Gastroesophageal sphincter (tissue), 4 donors: ENCODE data around the gene MTRF1. TPM values are rescaled to one million over a fixed set of nuclear protein-coding genes. Genes with fewer than 3 reads are reported as not detected.

Experiments
- ATAC-seq: fragments of 150-250 bp; one replicate; pipeline ENCODE4 v1.9.1; 2016; ENCODE audit warnings: mild to moderate bottlenecking, moderate library complexity
- H3K27ac ChIP-seq, 4 donors: fragments of 200-600 bp; sonication (generic) in 3 of 4; 1 replicate in 3 of 4; 2 replicates in 1 of 4; pipeline ENCODE4 v1.5.1; 2016 to 2019
- H3K27me3 ChIP-seq: fragments of 200-600 bp; sonication (generic); one replicate; pipeline ENCODE4 v1.5.1; 2019
- H3K36me3 ChIP-seq, 2 donors: fragments of 200-600 bp; sonication (generic); one replicate each; pipeline ENCODE4 v1.5.1; 2019; ENCODE audit warnings: control low read depth in 1 of 2
- H3K4me1 ChIP-seq, 3 donors: fragments of 200-600 bp; sonication (generic); 1 replicate in 2 of 3; 2 replicates in 1 of 3; pipeline ENCODE4 v1.5.1; 2016 to 2019; ENCODE audit warnings: control low read depth in 2 of 3
- H3K4me3 ChIP-seq, 2 donors: fragments of 200-600 bp; sonication (generic); one replicate each; pipeline ENCODE4 v1.5.1; 2019; ENCODE audit warnings: mild to moderate bottlenecking in 1 of 2, moderate library complexity in 1 of 2
- H3K9me3 ChIP-seq, 3 donors: fragments of 200-600 bp; sonication (generic); one replicate each; pipeline ENCODE4 v1.5.1; 2017 to 2019; ENCODE audit warnings: control low read depth in 2 of 3
- CTCF ChIP-seq, 4 experiments: fragments of 200-600 bp in 2 of 4; fragments of 450-650 bp in 2 of 4; sonication (generic) in 1 of 4; IDR thresholded peaks; one replicate each; pipeline ENCODE4 v1.5.1; 2017 to 2019; ENCODE audit warnings: antibody characterized with exemption in 4 of 4, mild to moderate bottlenecking in 2 of 4, moderate library complexity in 2 of 4
- EP300 ChIP-seq: sonication (generic); formaldehyde crosslinking; IDR thresholded peaks from one replicate; pipeline ENCODE4 v1.6.1; 2017; ENCODE audit warnings: antibody characterized with exemption, mild to moderate bottlenecking
- POLR2A ChIP-seq, 2 donors: fragments of 450-650 bp; IDR thresholded peaks; one replicate each; pipeline ENCODE4 v1.6.1; 2017; ENCODE audit warnings: antibody characterized with exemption in 2 of 2, mild to moderate bottlenecking in 2 of 2, moderate library complexity in 1 of 2
- POLR2AphosphoS5 ChIP-seq: sonication (generic); formaldehyde crosslinking; IDR thresholded peaks from one replicate; pipeline ENCODE4 v1.6.1; 2017; ENCODE audit warnings: antibody characterized with exemption
- WGBS, 2 donors: methylation state at CpG; one replicate each; pipeline ENCODE4 v1.1.5; 2018; ENCODE audit warnings: low coverage in 1 of 2; 5-methylcytosine and 5-hydroxymethylcytosine counted together
- total RNA-seq, 4 donors: library from RNA; depleted of rRNA; stranded (reverse); fragments of >200 nt; gene quantifications; one replicate each; pipeline ENCODE4 v1.1.0, GENCODE V29; 2016

MTRF1 gene
- total RNA-seq, 4 donors from 2014 or later, result 7.3 to 14.4 (median 10.2) TPM

- 91 to 100% methylated on average over 1 to 2 of the region's 2 CpGs for WGBS, 2 donors
- H3K27ac ChIP-seq, result no peak overlapping the region
- H3K9me3 ChIP-seq, result no peaks in the 10 kb centered on the region
- H3K4me3 ChIP-seq, result no peak overlapping the region
- TF ChIP-seq CTCF (IDR thresholded peaks at IDR 0.05) (no peak), POLR2A (IDR thresholded peaks at IDR 0.05) (no peak), POLR2AphosphoS5 (no peak), EP300 (no peak)
- no peak for ATAC-seq
- H3K36me3 ChIP-seq, result peaks cover 0 to 75% of the 10 kb centered on the region in 2 donors
- no peaks in the 10 kb centered on the region for H3K27me3 ChIP-seq
- H3K4me1 ChIP-seq, result no peaks in the 10 kb centered on the region
Measured at GRCh38 chr13:41231025-41231677, 32.2 kb downstream of the MTRF1 start.

GRCh38 chr13:41229356-41229755 is 34.0 kb downstream of the MTRF1 start:
- Histone ChIP-seq H3K27ac (no peak overlapping the region), H3K27me3 (no peaks in the 10 kb centered on the region), H3K4me3 (no peak overlapping the region), H3K36me3 (peaks cover 0 to 80% of the 10 kb centered on the region in 2 donors), H3K9me3 (no peaks in the 10 kb centered on the region), H3K4me1 (no peaks in the 10 kb centered on the region)
- no peak for ATAC-seq
- TF ChIP-seq CTCF (IDR thresholded peaks at IDR 0.05) (no peak), POLR2AphosphoS5 (no peak), POLR2A (IDR thresholded peaks at IDR 0.05) (no peak), EP300 (no peak)

GRCh38 chr13:41224113-41225110 is 39.0 kb downstream of the MTRF1 start:
- ATAC-seq, result no peak
- Histone ChIP-seq H3K27ac (no peak overlapping the region), H3K4me1 (no peaks in the 10 kb centered on the region), H3K27me3 (no peaks in the 10 kb centered on the region), H3K36me3 (peaks cover 0 to 56% of the 10 kb centered on the region in 2 donors), H3K9me3 (no peaks in the 10 kb centered on the region), H3K4me3 (no peak overlapping the region)
- WGBS, 2 donors, result 80 to 92% methylated on average over 5 to 6 of the region's 7 CpGs
- TF ChIP-seq POLR2AphosphoS5, result no peak
- TF ChIP-seq CTCF (IDR thresholded peaks at IDR 0.05), result no peak
- no peak for TF ChIP-seq EP300
- TF ChIP-seq POLR2A (IDR thresholded peaks at IDR 0.05), result no peak

GRCh38 chr13:41222259-41222852 is 41.0 kb downstream of the MTRF1 start:
- Histone ChIP-seq H3K27me3 (no peaks in the 10 kb centered on the region), H3K9me3 (no peaks in the 10 kb centered on the region), H3K4me1 (no peaks in the 10 kb centered on the region), H3K4me3 (no peak overlapping the region), H3K36me3 (peaks cover 0 to 45% of the 10 kb centered on the region in 2 donors), H3K27ac (no peak overlapping the region)
- TF ChIP-seq EP300 (no peak), CTCF (IDR thresholded peaks at IDR 0.05) (peak; percentile 74 to 81 (median 81))
- peak; percentile 75 for ATAC-seq
- WGBS, 2 donors, result 10 to 33% methylated on average over 3 of the region's 6 CpGs
